Mesodermal cell (in vitro differentiated cells): ENCODE results near the gene PHOSPHO1.
A peak's percentile ranks its signal among the peaks of the same experiment; 100 is the strongest.

Experiments used
- H3K27ac ChIP-seq: 2 replicates; pipeline ENCODE4 v1.7.0; 2013; ENCODE audit warnings: mild to moderate bottlenecking, low read depth, low read length, moderate library complexity; ENCODE audit not compliant: severe bottlenecking
- H3K36me3 ChIP-seq: 2 replicates; pipeline ENCODE4 v1.7.1; 2013; ENCODE audit warnings: mild to moderate bottlenecking, low read length, moderate library complexity; ENCODE audit not compliant: control insufficient read depth, insufficient read depth
- H3K4me1 ChIP-seq: one replicate; pipeline ENCODE4 v1.7.1; 2013; ENCODE audit warnings: mild to moderate bottlenecking, low read length; ENCODE audit not compliant: insufficient read depth, control insufficient read depth, poor library complexity, severe bottlenecking
- H3K4me3 ChIP-seq: 2 replicates; pipeline ENCODE4 v1.7.0; 2013; ENCODE audit warnings: low read length, control low read depth, mild to moderate bottlenecking; ENCODE audit not compliant: insufficient read depth, poor library complexity, severe bottlenecking; ENCODE audit errors: extremely low read depth
- H3K9me3 ChIP-seq: 2 replicates; pipeline ENCODE4 v1.7.1; 2013; ENCODE audit warnings: mild to moderate bottlenecking, low read length, moderate library complexity; ENCODE audit not compliant: control insufficient read depth
- WGBS, 2 experiments: methylation state at CpG; one replicate each; pipeline ENCODE4 v1.1.5; 2013; ENCODE audit warnings: missing lambda C conversion rate in 2 of 2; ENCODE audit not compliant: insufficient coverage in 2 of 2; 5-methylcytosine and 5-hydroxymethylcytosine counted together

Gene PHOSPHO1

DNA sequence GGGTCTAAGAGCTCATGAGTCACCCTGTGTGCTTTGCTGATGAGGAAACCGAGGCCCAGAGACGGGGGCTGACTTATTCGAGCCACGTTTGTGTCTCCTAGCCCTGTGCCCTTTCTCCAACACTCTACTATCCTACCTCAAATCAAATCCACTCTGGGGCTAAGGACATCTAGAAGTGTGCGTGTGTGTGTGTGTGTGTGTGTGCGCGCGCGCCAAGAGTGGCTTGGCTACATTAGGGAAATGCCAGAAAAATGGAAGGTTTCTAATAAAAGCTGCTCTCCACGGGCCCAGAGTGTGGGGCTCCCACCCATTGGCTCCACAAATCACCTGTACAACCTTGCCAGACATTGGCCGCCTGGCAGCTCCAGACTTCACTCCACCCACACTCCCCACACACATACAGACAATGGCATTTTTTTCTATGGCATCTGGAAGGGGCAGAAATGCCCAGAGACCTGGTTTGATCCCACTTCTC, 30.3 kb upstream of the PHOSPHO1 start:
- WGBS, 2 experiments = 54 to 82% methylated on average over 3 to 4 of the region's 11 CpGs
- Histone ChIP-seq H3K36me3 (no peaks in the 10 kb centered on the region), H3K27ac (peak overlapping the region; percentile 94), H3K4me1 (peaks cover 5% of the 10 kb centered on the region), H3K9me3 (no peaks in the 10 kb centered on the region), H3K4me3 (peak overlapping the region; percentile 35)

DNA sequence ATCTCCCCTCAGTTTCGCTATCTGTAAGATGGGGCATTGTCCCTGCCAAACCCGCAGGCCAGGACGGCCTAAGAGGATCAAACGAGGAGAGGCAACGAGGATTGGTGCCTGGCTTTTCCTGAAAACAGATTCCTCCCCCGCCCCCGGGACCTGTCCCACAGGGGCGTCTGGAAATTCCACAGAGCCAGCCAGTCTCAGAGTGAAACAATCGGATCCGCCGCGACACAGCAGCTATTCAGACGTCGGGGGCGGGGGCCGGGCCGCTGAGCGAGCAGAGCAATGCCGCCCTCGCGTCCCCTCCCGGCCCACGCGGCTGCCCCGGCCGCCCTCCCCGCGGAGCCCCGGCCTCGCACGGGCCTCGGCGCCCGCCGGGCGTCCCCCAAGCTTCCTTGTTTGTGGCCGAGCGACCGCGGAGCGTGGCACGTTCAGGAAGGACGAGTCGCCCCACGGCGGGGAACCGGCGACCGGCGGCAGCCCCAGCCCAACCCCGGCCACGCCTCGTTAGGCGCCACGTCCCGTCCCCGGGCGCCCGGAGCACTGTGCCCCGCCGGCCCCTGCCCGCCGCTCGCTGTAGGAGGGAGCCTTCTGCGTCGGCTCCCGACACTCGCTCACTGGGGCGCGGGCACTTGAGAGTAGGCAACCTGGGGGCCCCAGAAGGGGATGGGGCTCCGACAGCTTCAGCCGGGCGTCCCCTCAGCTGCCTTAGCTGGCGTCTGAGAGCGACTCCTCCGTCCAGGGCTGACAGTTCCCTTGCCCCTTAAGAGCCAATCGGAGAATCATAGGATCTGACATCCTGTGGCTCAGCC, 29.6 kb upstream of the PHOSPHO1 start:
- WGBS, 2 experiments = 2 to 3% methylated on average over 67 to 71 of the region's 77 CpGs
- H3K4me1 ChIP-seq = peaks cover 5% of the 10 kb centered on the region
- H3K4me3 ChIP-seq = peak overlapping the region; percentile 35
- H3K36me3 ChIP-seq = no peaks in the 10 kb centered on the region
- H3K27ac ChIP-seq = peak overlapping the region; percentile 94
- no peaks in the 10 kb centered on the region for H3K9me3 ChIP-seq

DNA sequence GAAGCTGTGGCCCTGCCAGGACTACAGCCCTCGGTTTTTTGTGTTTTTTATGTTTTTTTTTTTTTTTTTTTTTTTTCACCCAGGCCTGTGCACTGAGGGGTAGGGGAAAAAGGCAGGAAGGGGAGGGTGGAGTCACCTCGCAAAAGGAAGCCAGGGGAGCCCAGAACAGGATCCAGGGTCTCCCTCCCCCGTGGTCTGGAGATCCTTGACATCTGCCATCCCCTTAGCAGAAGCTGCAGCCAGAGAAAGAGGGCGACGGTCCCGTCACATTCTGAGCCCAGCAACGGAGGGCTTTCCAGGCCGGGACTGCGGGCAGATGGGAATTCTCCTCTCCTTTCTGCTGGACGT, 29.1 kb upstream of the PHOSPHO1 start:
- no peaks in the 10 kb centered on the region for H3K36me3 ChIP-seq
- peak overlapping the region; percentile 94 for H3K27ac ChIP-seq
- H3K9me3 ChIP-seq = no peaks in the 10 kb centered on the region
- peak overlapping the region; percentile 35 for H3K4me3 ChIP-seq
- peaks cover 5% of the 10 kb centered on the region for H3K4me1 ChIP-seq
- 24 to 43% methylated on average over 2 to 9 of the region's 10 CpGs for WGBS, 2 experiments

DNA sequence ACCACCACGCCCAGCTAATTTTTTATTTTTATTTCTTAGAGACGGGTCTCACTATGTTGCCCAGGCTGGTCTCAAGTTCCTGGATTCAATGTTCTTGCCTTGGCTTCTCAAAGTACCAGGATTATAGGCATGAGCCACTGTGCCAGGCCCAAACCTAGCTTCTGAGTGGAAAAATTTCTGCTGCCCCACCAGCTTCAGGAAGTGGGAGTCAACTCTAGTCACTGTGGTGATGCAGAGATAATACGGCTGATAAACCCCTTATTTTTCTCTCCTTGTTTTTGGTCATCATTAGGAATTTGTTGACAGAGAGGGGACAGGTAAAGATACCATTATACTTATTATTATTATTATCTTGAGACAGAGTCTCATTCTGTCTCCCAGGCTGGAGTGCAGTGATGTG, 27.8 kb upstream of the PHOSPHO1 start:
- 88 to 100% methylated on average over 2 of the region's 3 CpGs for WGBS, 2 experiments
- no peaks in the 10 kb centered on the region for H3K36me3 ChIP-seq

DNA sequence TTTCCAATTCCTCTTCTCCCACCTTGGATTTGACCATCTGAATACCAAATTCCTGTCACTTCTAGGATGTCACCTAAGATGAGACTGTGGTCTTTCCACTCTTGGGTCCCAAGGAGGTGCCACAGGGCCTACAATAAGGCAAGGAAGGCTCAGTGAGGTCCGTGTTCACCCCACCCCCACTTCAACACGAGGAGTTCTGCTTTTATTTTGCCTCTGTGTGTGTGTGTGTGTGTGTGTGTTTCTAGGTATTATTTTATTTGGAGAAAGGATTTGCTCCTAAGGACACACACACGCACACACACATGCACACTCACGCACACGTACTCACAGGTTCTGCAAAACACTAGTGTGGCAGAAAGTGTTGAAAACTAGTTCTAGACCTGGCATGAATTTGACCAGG, 24.5 kb upstream of the PHOSPHO1 start:
- H3K9me3 ChIP-seq = no peaks in the 10 kb centered on the region
- no peaks in the 10 kb centered on the region for H3K36me3 ChIP-seq
- H3K27ac ChIP-seq = no peak overlapping the region
- no peak overlapping the region for H3K4me3 ChIP-seq
- 95 to 100% methylated on average over 1 to 3 of the region's 5 CpGs for WGBS, 2 experiments
- H3K4me1 ChIP-seq = no peaks in the 10 kb centered on the region

More for the DNA sequence above, 27.8 kb upstream of the PHOSPHO1 start:
- Histone ChIP-seq H3K27ac (no peak overlapping the region), H3K4me1 (peaks cover 5% of the 10 kb centered on the region), H3K4me3 (no peak overlapping the region), H3K9me3 (no peaks in the 10 kb centered on the region)

DNA sequence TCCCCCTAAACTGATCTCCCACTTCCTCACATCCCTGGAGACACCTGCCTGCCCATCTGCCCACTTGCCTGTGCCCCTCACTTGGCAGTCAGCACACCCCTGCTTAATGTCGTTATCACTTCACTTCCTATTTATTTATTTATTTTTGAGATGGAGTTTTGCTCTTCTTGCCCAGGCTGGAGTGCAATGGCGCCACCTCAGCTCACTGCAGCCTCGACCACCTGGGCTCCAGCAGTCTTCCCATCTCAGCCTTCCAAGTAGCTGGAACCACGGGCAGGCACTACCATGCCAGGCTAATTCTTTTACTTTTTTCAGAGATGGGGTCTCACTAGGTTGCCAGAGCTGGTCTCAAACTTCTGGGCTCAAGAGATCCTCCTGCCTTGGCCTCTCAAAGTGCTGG, 23.5 kb upstream of the PHOSPHO1 start:
- H3K4me3 ChIP-seq = no peak overlapping the region
- H3K9me3 ChIP-seq = no peaks in the 10 kb centered on the region
- no peaks in the 10 kb centered on the region for H3K4me1 ChIP-seq
- no peaks in the 10 kb centered on the region for H3K36me3 ChIP-seq
- no peak overlapping the region for H3K27ac ChIP-seq
- 50 to 64% methylated on average over 1 to 2 of the region's 4 CpGs for WGBS, 2 experiments

DNA sequence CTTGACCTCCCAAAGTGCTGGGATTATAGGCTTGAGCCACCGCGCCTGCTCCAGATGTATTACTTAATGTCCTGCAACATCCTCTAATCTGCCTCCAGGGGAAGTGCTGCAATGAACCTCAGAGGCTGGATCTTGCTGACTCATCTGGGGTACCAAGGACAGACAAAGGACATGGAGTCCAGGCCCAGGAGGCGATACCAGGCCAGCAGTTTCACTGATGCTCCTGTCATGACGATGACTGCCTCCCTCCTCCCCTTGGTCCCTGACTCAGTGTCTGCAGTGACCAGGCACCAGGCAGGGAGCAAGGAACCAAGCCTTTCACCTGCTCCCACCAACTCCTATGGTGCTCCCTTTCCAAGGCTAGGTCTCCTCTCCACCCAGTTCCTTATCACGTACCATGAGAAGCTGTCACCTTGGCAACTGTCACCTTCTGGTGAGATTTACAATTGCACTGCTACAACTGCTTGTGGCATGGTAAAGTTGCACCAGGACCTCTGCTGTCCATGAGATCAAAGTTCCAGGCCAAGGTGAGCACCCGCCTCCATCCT, 21.6 kb upstream of the PHOSPHO1 start:
- Histone ChIP-seq H3K4me3 (no peak overlapping the region), H3K36me3 (no peaks in the 10 kb centered on the region), H3K4me1 (no peaks in the 10 kb centered on the region), H3K27ac (no peak overlapping the region), H3K9me3 (no peaks in the 10 kb centered on the region)
- 95 to 97% methylated on average over 5 to 6 of the region's 6 CpGs for WGBS, 2 experiments

DNA sequence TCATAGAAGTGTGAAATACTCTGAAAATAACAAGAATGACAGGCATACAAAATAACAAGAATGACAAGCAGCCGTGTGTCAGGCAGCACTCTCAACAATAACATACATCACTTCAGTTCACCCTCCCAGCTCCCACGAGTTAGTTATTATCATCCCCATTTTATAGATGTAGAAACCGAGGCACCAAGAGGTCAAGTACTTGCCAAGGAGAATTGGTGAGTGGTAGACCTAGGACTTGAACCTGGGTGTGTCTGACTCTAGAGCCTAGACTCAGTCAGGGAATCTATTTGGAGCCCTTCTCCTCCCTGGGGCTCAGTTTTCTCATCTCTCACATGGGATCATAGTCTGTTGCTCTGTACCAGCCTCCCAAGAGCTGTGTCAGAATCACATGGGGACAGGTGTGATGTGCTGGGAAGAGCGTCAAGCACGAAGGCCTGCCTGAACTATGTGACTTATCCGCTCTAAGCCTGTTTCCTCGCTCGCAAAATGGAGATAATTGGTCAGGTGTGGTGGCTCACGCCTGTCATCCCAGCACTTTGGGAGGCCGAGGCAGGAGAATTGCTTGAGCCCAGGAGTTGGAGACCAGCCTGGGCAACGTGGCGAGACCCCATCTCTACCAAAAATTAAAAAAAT, 19.4 kb upstream of the PHOSPHO1 start:
- Histone ChIP-seq H3K4me3 (no peak overlapping the region), H3K27ac (no peak overlapping the region), H3K9me3 (no peaks in the 10 kb centered on the region), H3K36me3 (no peaks in the 10 kb centered on the region), H3K4me1 (no peaks in the 10 kb centered on the region)
- 92 to 95% methylated on average over 10 to 11 of the region's 12 CpGs for WGBS, 2 experiments

DNA sequence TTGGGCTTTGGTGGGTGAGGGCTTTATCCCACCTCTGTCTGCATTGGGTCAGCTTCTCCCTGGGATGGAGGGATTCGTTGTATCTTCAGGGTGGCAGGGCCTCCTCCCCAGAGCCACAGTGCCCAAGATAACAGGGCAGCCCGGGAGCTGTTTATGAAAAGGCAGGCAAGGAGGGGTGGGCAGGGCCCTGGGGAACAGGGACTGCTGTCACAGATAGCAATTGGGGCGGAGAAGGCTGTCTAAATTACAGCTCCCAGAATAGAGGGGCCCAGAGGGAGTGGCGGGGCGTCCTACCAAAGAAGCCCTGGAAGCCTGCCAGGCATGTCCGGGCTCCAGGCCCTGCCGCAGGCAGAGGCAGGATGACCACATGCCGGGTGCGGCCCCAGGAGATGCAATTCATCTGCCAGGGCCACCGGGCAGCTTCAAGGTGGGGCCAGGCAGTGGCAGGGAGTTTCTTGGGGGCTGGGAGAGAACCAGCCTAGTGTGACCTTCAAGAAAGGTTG, 18.8 kb upstream of the PHOSPHO1 start:
- Histone ChIP-seq H3K4me1 (no peaks in the 10 kb centered on the region), H3K4me3 (no peak overlapping the region), H3K27ac (no peak overlapping the region), H3K36me3 (no peaks in the 10 kb centered on the region), H3K9me3 (no peaks in the 10 kb centered on the region)
- WGBS, 2 experiments = 70 to 84% methylated on average over 8 to 9 of the region's 10 CpGs

DNA sequence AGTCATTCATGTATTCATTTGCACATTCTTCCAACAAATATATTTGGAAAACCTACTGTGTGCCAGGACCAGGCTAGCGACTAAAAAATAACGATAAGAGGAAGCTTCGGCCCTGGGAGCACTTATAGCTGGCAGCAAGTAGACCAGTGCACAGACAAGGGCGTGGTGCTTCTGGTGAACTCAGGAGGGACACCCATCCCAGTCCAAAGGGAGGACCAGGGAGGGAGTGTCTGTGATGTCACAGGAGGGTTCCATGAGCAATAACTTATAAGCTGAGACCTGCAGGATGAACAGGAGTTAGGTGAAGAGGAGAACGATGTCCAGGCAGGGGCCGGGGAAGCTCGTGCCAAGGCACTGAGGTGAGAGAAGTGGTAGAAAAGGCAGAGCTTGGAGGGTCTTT, 17.4 kb upstream of the PHOSPHO1 start:
- Histone ChIP-seq H3K27ac (no peak overlapping the region), H3K4me1 (no peaks in the 10 kb centered on the region), H3K9me3 (no peaks in the 10 kb centered on the region), H3K36me3 (no peaks in the 10 kb centered on the region), H3K4me3 (no peak overlapping the region)
- 96 to 98% methylated on average over 7 of the region's 7 CpGs for WGBS, 2 experiments
